Panc1 (cell line): ENCODE measurements around the gene URGCP. TPM values are rescaled to one million over a fixed set of nuclear protein-coding genes. Genes with fewer than 3 reads are reported as not detected.

Experiments used
- ATAC-seq: fragments of 200-7000 bp; cut with Tn5 transposase; 2 replicates; pipeline ENCODE4 v1.9.1; 2020; ENCODE audit warnings: mild to moderate bottlenecking, moderate library complexity
- BruUV-seq: library from RNA; stranded (reverse); fragments of 400-500 nt; replicated peaks from 2 replicates; lab custom pipeline; 2021; lab: Mats Ljungman, UMichigan
- CTCF ChIA-PET: fragments of 300-600 bp; sonication (Branson Sonifier 250); formaldehyde crosslinking; loops from one replicate; lab custom pipeline; 2022; ENCODE audit warnings: antibody characterized with exemption; lab: Charles Lee
- POLR2A ChIA-PET: fragments of 300-600 bp; sonication (Branson Sonifier 250); formaldehyde crosslinking; loops from one replicate; lab custom pipeline; 2022; ENCODE audit warnings: antibody characterized with exemption; lab: Charles Lee
- DNase-seq: peaks from one replicate; pipeline ENCODE4 v3.0.0-alpha.2; 2010; ENCODE audit warnings: low read depth, low spot score
- H3K27ac ChIP-seq: 2 replicates; pipeline ENCODE4 v1.5.1; 2011; ENCODE audit warnings: mild to moderate bottlenecking, low read length, inconsistent platforms
- H3K27me3 ChIP-seq: fragments of 200-500 bp; sonication (Bioruptor generic); 2 replicates; pipeline ENCODE4 v1.6.0; 2014; ENCODE audit warnings: low read length, inconsistent platforms; ENCODE audit not compliant: control insufficient read depth, insufficient read depth
- H3K36me3 ChIP-seq: fragments of 200-500 bp; sonication (Bioruptor generic); 2 replicates; pipeline ENCODE4 v1.5.1; 2014; ENCODE audit warnings: inconsistent platforms, mild to moderate bottlenecking, low read length, moderate library complexity; ENCODE audit not compliant: control insufficient read depth, insufficient read depth
- H3K4me1 ChIP-seq: 2 replicates; pipeline ENCODE4 v1.5.1; 2011; ENCODE audit warnings: inconsistent platforms, mild to moderate bottlenecking, low read length, moderate library complexity; ENCODE audit not compliant: control insufficient read depth, insufficient read depth
- H3K4me3 ChIP-seq, 2 experiments: 2 replicates each; pipeline ENCODE4 v1.5.1; 2011 to 2012; ENCODE audit warnings: low read depth in 2 of 2, low read length in 2 of 2, mild to moderate bottlenecking in 2 of 2, inconsistent platforms in 1 of 2, moderate library complexity in 1 of 2
- H3K9me3 ChIP-seq: fragments of 200-500 bp; sonication (Bioruptor generic); 2 replicates; pipeline ENCODE4 v1.5.1; 2014; ENCODE audit warnings: low read depth, mild to moderate bottlenecking, inconsistent platforms, low read length, moderate library complexity; ENCODE audit not compliant: control insufficient read depth, insufficient read depth
- CTCF ChIP-seq: fragments of 450-650 bp; IDR thresholded peaks from 2 replicates; pipeline ENCODE4 v1.5.1; 2017; ENCODE audit warnings: mild to moderate bottlenecking
- POLR2AphosphoS5 ChIP-seq: IDR thresholded peaks from 2 replicates; pipeline ENCODE4 v1.6.1; 2012; ENCODE audit warnings: mild to moderate bottlenecking, low read depth, low read length, moderate library complexity
- REST ChIP-seq, 2 experiments: IDR thresholded peaks; 2 replicates each; pipeline ENCODE4 v1.6.1; 2011 to 2012; ENCODE audit warnings: low read depth in 2 of 2, control low read depth in 1 of 2, low read length in 1 of 2, mild to moderate bottlenecking in 1 of 2, moderate library complexity in 1 of 2; ENCODE audit not compliant: insufficient read depth in 1 of 2
- SIN3A ChIP-seq: IDR thresholded peaks from 2 replicates; pipeline ENCODE4 v1.6.1; 2012; ENCODE audit warnings: low read depth, mild to moderate bottlenecking, low read length, moderate library complexity, borderline replicate concordance; ENCODE audit not compliant: insufficient read depth
- TCF7L2 ChIP-seq: IDR thresholded peaks from 2 replicates; pipeline ENCODE4 v1.6.1; 2011; ENCODE audit warnings: mild to moderate bottlenecking, low read depth, low read length, inconsistent platforms
- in situ Hi-C: cut with HindIII; loops from 2 replicates; pipeline ENCODE4 v1.10.0; 2016; ENCODE audit warnings: low sequenced_read_pairs, low pct_unique_long_range_greater_than_20kb
- intact Hi-C: fragments of 100-400 bp; cut with micrococcal nuclease; formaldehyde crosslinking; loops from one replicate; pipeline ENCODE4 v1.10.0; 2022; ENCODE audit not compliant: unreplicated experiment
- total RNA-seq: library from RNA; stranded (reverse); gene quantifications from one replicate; pipeline ENCODE4 v1.2.1, GENCODE V29; 2021; ENCODE audit not compliant: unreplicated experiment

URGCP gene
- total RNA-seq, 1 experiment from 2014 or later, result 34.3 TPM

- H3K4me3 ChIP-seq, result no peak overlapping the region
- no peaks in the 10 kb centered on the region for H3K9me3 ChIP-seq
- no peaks in the 10 kb centered on the region; the same call in 1 of the 2 replicates for H3K27me3 ChIP-seq
- BruUV-seq, result no TSS peak
- no peak overlapping the region for H3K27ac ChIP-seq
- no peak for ATAC-seq
- DNase-seq, result no peak
- ChIA-PET POLR2A (no interaction called here), CTCF (no interaction called here)
- in situ Hi-C loops, result no loop called here
- no peak for TF ChIP-seq REST (IDR thresholded peaks at IDR 0.05; ENCODE audit: insufficient read depth in 1 of 2, low read depth in 2 of 2, low read length in 1 of 2)
- no peak for TF ChIP-seq CTCF
- no peak for TF ChIP-seq TCF7L2
- TF ChIP-seq SIN3A, result no peak
- TF ChIP-seq POLR2AphosphoS5, result no peak
- no peaks in the 10 kb centered on the region for H3K36me3 ChIP-seq
- intact Hi-C loops, result no loop called here
- H3K4me1 ChIP-seq, result no peaks in the 10 kb centered on the region
Measured at GRCh38 chr7:43844662-43845061, 61.7 kb downstream of the URGCP start.

GRCh38 chr7:43844257-43844656 is 62.1 kb downstream of the URGCP start:
- no peaks in the 10 kb centered on the region for H3K4me1 ChIP-seq
- CTCF ChIA-PET, result interaction anchor here (0.6 kb wide), 1 partner anchor 223 kb away, joined by 3 read pairs; no protein-coding TSS in a partner anchor
- no peaks in the 10 kb centered on the region for H3K36me3 ChIP-seq
- POLR2A ChIA-PET, result interaction anchor here (0.6 kb wide), 1 partner anchor 917 kb away, joined by 5 read pairs; no protein-coding TSS in a partner anchor
- no peak for DNase-seq
- H3K27ac ChIP-seq, result no peak overlapping the region
- no peak for ATAC-seq
- H3K27me3 ChIP-seq, result no peaks in the 10 kb centered on the region; the same call in 1 of the 2 replicates
- H3K4me3 ChIP-seq, result no peak overlapping the region
- H3K9me3 ChIP-seq, result no peaks in the 10 kb centered on the region
- intact Hi-C loops (no loop called here), in situ Hi-C loops (no loop called here)
- no TSS peak for BruUV-seq
- TF ChIP-seq TCF7L2 (no peak), POLR2AphosphoS5 (no peak), CTCF (no peak), REST (IDR thresholded peaks at IDR 0.05; ENCODE audit: insufficient read depth in 1 of 2, low read depth in 2 of 2, low read length in 1 of 2) (no peak), SIN3A (no peak)
